HCT116 (cell line): ENCODE measurements around the gene FBXO15. TPM values are rescaled to one million over a fixed set of nuclear protein-coding genes. Genes with fewer than 3 reads are reported as not detected.

Experiments
- ATAC-seq: fragments of 200-7000 bp; cut with Tn5 transposase; 2 replicates; pipeline ENCODE4 v1.9.1; 2020; ENCODE audit warnings: mild to moderate bottlenecking, moderate library complexity
- BruUV-seq: library from RNA; stranded (reverse); fragments of 400-500 nt; replicated peaks from 2 replicates; lab custom pipeline; 2021; lab: Mats Ljungman, UMichigan
- CTCF ChIA-PET: fragments of 300-600 bp; sonication (Branson Sonifier 250); formaldehyde crosslinking; loops from one replicate; lab custom pipeline; 2021; ENCODE audit warnings: antibody characterized with exemption; lab: Charles Lee
- POLR2A ChIA-PET: fragments of 300-600, 350-600 bp; sonication (Branson Sonifier 250); formaldehyde crosslinking; loops from one replicate; lab custom pipeline; 2021; ENCODE audit warnings: antibody characterized with exemption; lab: Charles Lee
- RAD21 ChIA-PET, 2 experiments: fragments of 300-600 bp; sonication (Branson Sonifier 250); formaldehyde crosslinking; loops; one replicate each; lab custom pipeline; 2023; ENCODE audit warnings: low total read pairs in 2 of 2; ENCODE audit not compliant: uncharacterized antibody in 2 of 2, unreplicated experiment in 2 of 2, low non-redundant PET in 1 of 2; lab: Charles Lee
- DNase-seq: peaks from one replicate; pipeline ENCODE4 v3.0.0-alpha.2; 2010; ENCODE audit warnings: low read depth, low spot score
- H2AFZ ChIP-seq: fragments of 200-600 bp; shearing (Covaris generic), sonication (generic); 2 replicates; pipeline ENCODE4 v1.6.1; 2017; ENCODE audit warnings: low read depth, mixed run types, mixed read lengths, antibody characterized with exemption, low read length; ENCODE audit not compliant: poor library complexity, severe bottlenecking
- H3K27ac ChIP-seq: 2 replicates; pipeline ENCODE4 v1.5.1; 2012; ENCODE audit warnings: low read depth, low read length
- H3K27me3 ChIP-seq: fragments of 200-600 bp; sonication (generic); 2 replicates; pipeline ENCODE4 v1.6.1; 2016; ENCODE audit warnings: mixed run types, low read length, mixed read lengths; ENCODE audit not compliant: insufficient read depth
- H3K36me3 ChIP-seq, 2 experiments: fragments of 200-500 bp in 1 of 2; fragments of 200-600 bp in 1 of 2; sonication (Bioruptor generic) in 1 of 2; sonication (generic) in 1 of 2; 2 replicates each; pipeline versions ENCODE4 v1.5.1 to v1.6.1; 2014 to 2016; ENCODE audit warnings: low read length in 2 of 2, inconsistent platforms in 1 of 2, mixed read lengths in 1 of 2, mixed run types in 1 of 2; ENCODE audit not compliant: insufficient read depth in 2 of 2, control insufficient read depth in 1 of 2
- H3K4me1 ChIP-seq, 2 experiments: fragments of 200-600 bp in 1 of 2; sonication (generic) in 1 of 2; 2 replicates each; pipeline versions ENCODE4 v1.5.1 to v1.6.1; 2012 to 2017; ENCODE audit warnings: low read length in 2 of 2, inconsistent platforms in 1 of 2, mild to moderate bottlenecking in 1 of 2, mixed read lengths in 1 of 2, mixed run types in 1 of 2, moderate library complexity in 1 of 2; ENCODE audit not compliant: insufficient read depth in 2 of 2, control insufficient read depth in 1 of 2
- H3K4me2 ChIP-seq: fragments of 200-600 bp; sonication (generic); 2 replicates; pipeline ENCODE4 v1.6.1; 2017; ENCODE audit warnings: mixed run types, low read length, mixed read lengths
- H3K4me3 ChIP-seq, 2 experiments: fragments of 200-600 bp in 1 of 2; sonication (generic) in 1 of 2; replicated peaks in 1 of 2; 2 replicates each; pipeline ENCODE4 v1.5.1; 2011 to 2016; ENCODE audit warnings: low read length in 2 of 2, control low read depth in 1 of 2, low read depth in 1 of 2, mild to moderate bottlenecking in 1 of 2, mixed read lengths in 1 of 2, mixed run types in 1 of 2
- H3K79me2 ChIP-seq: fragments of 200-600 bp; sonication (generic); 2 replicates; pipeline ENCODE4 v1.6.1; 2017; ENCODE audit warnings: mild to moderate bottlenecking, mixed run types, low read length, moderate library complexity, mixed read lengths; ENCODE audit not compliant: insufficient read depth
- H3K9ac ChIP-seq: fragments of 200-600 bp; sonication (generic); 2 replicates; pipeline ENCODE4 v1.6.1; 2016; ENCODE audit warnings: low read length, mixed read lengths
- H3K9me2 ChIP-seq: fragments of 200-600 bp; sonication (generic), shearing (Covaris generic); 2 replicates; pipeline ENCODE4 v1.6.1; 2017; ENCODE audit warnings: mixed run types, mild to moderate bottlenecking, moderate library complexity; ENCODE audit not compliant: insufficient read depth
- H3K9me3 ChIP-seq, 2 experiments: fragments of 200-500 bp in 1 of 2; fragments of 200-600 bp in 1 of 2; sonication (Bioruptor generic) in 1 of 2; sonication (generic) in 1 of 2; 2 replicates each; pipeline ENCODE4 v1.6.1; 2014 to 2017; ENCODE audit warnings: low read length in 2 of 2, mixed read lengths in 2 of 2, inconsistent platforms in 1 of 2, low read depth in 1 of 2, mild to moderate bottlenecking in 1 of 2, mixed run types in 1 of 2, moderate library complexity in 1 of 2; ENCODE audit not compliant: control insufficient read depth in 1 of 2, insufficient read depth in 1 of 2
- H4K20me1 ChIP-seq: fragments of 200-600 bp; sonication (generic), shearing (Covaris generic); 2 replicates; pipeline ENCODE4 v1.6.1; 2017; ENCODE audit warnings: mixed run types, mild to moderate bottlenecking, moderate library complexity; ENCODE audit not compliant: insufficient read depth
- ATF3 ChIP-seq: IDR thresholded peaks from 2 replicates; pipeline ENCODE4 v1.6.1; 2012
- CEBPB ChIP-seq: IDR thresholded peaks from 2 replicates; pipeline ENCODE4 v1.6.1; 2012; ENCODE audit warnings: low read depth
- CTCF ChIP-seq, 3 experiments: fragments of 200-600 bp in 1 of 3; sonication (generic) in 1 of 3; IDR thresholded peaks in 2 of 3; conservative IDR thresholded peaks in 1 of 3; 2 replicates each; pipeline ENCODE4 v1.5.1; 2012 to 2017; ENCODE audit warnings: low read depth in 2 of 3, low read length in 2 of 3, antibody characterized with exemption in 1 of 3, borderline replicate concordance in 1 of 3, control low read depth in 1 of 3, mild to moderate bottlenecking in 1 of 3, mixed read lengths in 1 of 3, mixed run types in 1 of 3, moderate library complexity in 1 of 3; ENCODE audit not compliant: insufficient read depth in 1 of 3
- EGR1 ChIP-seq: IDR thresholded peaks from 2 replicates; pipeline ENCODE4 v1.6.1; 2012; ENCODE audit warnings: low read depth
- EZH2 ChIP-seq: fragments of 200-600 bp; sonication (generic); IDR thresholded peaks from 2 replicates; pipeline ENCODE4 v1.6.1; 2017; ENCODE audit warnings: antibody characterized with exemption, mixed run types
- EZH2phosphoT487 ChIP-seq: fragments of 200-600 bp; IDR thresholded peaks from 2 replicates; pipeline ENCODE4 v1.6.1; 2018; ENCODE audit warnings: antibody characterized with exemption, borderline replicate concordance
- MAX ChIP-seq: IDR thresholded peaks from 2 replicates; pipeline ENCODE4 v1.6.1; 2012
- POLR2A ChIP-seq: IDR thresholded peaks from 2 replicates; pipeline ENCODE4 v1.7.0; 2011; ENCODE audit warnings: borderline replicate concordance; ENCODE audit not compliant: insufficient read depth, insufficient read length; ENCODE audit errors: extremely low read depth
- POLR2AphosphoS5 ChIP-seq: IDR thresholded peaks from 2 replicates; pipeline ENCODE4 v1.6.1; 2011; ENCODE audit warnings: mild to moderate bottlenecking, low read depth, low read length, moderate library complexity
- REST ChIP-seq: IDR thresholded peaks from 2 replicates; pipeline ENCODE4 v1.6.1; 2012; ENCODE audit warnings: low read depth
- SP1 ChIP-seq: IDR thresholded peaks from 2 replicates; pipeline ENCODE4 v1.6.1; 2012; ENCODE audit warnings: low read depth
- YY1 ChIP-seq: IDR thresholded peaks from 2 replicates; pipeline ENCODE4 v1.6.1; 2011; ENCODE audit warnings: low read length, low read depth, moderate library complexity, mild to moderate bottlenecking; ENCODE audit not compliant: insufficient replicate concordance; ENCODE audit errors: extremely low read depth
- ZFX ChIP-seq: fragments of 450-650 bp; IDR thresholded peaks from 2 replicates; pipeline ENCODE4 v1.6.1; 2017
- ZNF274 ChIP-seq: fragments of 200-500 bp; sonication (Bioruptor generic); IDR thresholded peaks from 2 replicates; pipeline ENCODE4 v1.6.1; 2014; ENCODE audit warnings: mild to moderate bottlenecking, low read depth, low read length, inconsistent platforms
- intact Hi-C: fragments of 100-400 bp; cut with micrococcal nuclease; formaldehyde crosslinking; loops from 2 replicates; pipeline ENCODE4 v1.10.0; 2022
- total RNA-seq: library from RNA; stranded (reverse); gene quantifications from one replicate; pipeline ENCODE4 v1.2.1, GENCODE V29; 2021; ENCODE audit not compliant: unreplicated experiment

Gene FBXO15
- total RNA-seq, 1 experiment from 2014 or later: 1.1 TPM

- H3K27ac ChIP-seq: no peak overlapping the region
- ChIA-PET POLR2A (no interaction called here), RAD21 (no interaction called here), CTCF (no interaction called here)
- no peaks in the 10 kb centered on the region for H4K20me1 ChIP-seq
- ATAC-seq (no peak), DNase-seq (no peak)
- H3K36me3 ChIP-seq: no peaks in the 10 kb centered on the region
- intact Hi-C loops: no loop called here
- no peak overlapping the region for H3K4me3 ChIP-seq
- H2AFZ ChIP-seq: no peak overlapping the region
- no peaks in the 10 kb centered on the region for H3K9me2 ChIP-seq
- H3K9ac ChIP-seq: no peak overlapping the region
- no peak overlapping the region for H3K4me2 ChIP-seq
- H3K79me2 ChIP-seq: no peaks in the 10 kb centered on the region
- TF ChIP-seq ATF3 (no peak), EZH2phosphoT487 (no peak), EGR1 (no peak), YY1 (no peak), POLR2AphosphoS5 (no peak), SP1 (no peak), CEBPB (no peak), ZFX (no peak), CTCF (IDR thresholded peaks at IDR 0.05 in 2 of 3, conservative IDR thresholded peaks at IDR 0.05 in 1 of 3; ENCODE audit: borderline replicate concordance in 1 of 3, insufficient read depth in 1 of 3, low read depth in 2 of 3, low read length in 2 of 3) (no peak), EZH2 (no peak), REST (no peak), ZNF274 (no peak), POLR2A (no peak), MAX (no peak)
- no TSS peak for BruUV-seq
- no peaks in the 10 kb centered on the region for H3K9me3 ChIP-seq
- H3K4me1 ChIP-seq: peaks cover 0 to 4% of the 10 kb centered on the region in 2 experiments; a peak in 1 of 4 replicates
- peaks cover 4% of the 10 kb centered on the region; the same call in 1 of the 2 replicates for H3K27me3 ChIP-seq
Observed at GRCh38 chr18:74191577-74191976, 43.9 kb upstream of the FBXO15 start.
